ENCODE measurements around the gene BTBD10. TPM values are rescaled to one million over a fixed set of nuclear protein-coding genes. Genes with fewer than 3 reads are reported as not detected.

The BTBD10 gene
- total RNA-seq, 1 experiment from 2014 or later = 18.4 TPM

- ChIA-PET CTCF (interaction anchor here (0.6 kb wide), 1 partner anchor 515 kb away, joined by 3 read pairs; no protein-coding TSS in a partner anchor), POLR2A (ENCODE audit: low non-redundant PET) (no interaction called here)
- no peaks in the 10 kb centered on the region for H3K9me3 ChIP-seq (ENCODE audit: low read depth, low read length, poor library complexity, severe bottlenecking)
- H3K4me3 ChIP-seq (ENCODE audit: low read depth, low read length, poor library complexity, severe bottlenecking) = no peak overlapping the region
- BruUV-seq (replicated peaks) = no TSS peak
- no peaks in the 10 kb centered on the region for H3K36me3 ChIP-seq (ENCODE audit: insufficient read depth, low read length, poor library complexity, severe bottlenecking)
- no peak overlapping the region for H3K27ac ChIP-seq (ENCODE audit: low read depth, low read length, poor library complexity, severe bottlenecking)
- H3K4me1 ChIP-seq (ENCODE audit: insufficient read depth, low read length, poor library complexity, severe bottlenecking) = peaks cover 14% of the 10 kb centered on the region
- intact Hi-C loops (cut with micrococcal nuclease; ENCODE audit: unreplicated experiment) = loop anchor here (10.0 kb wide), 1 partner anchor 186 kb away; the partner anchor contains the start of gene BMAL1
- DNase-seq (ENCODE audit: low spot score) = no peak
- TF ChIP-seq, protein P1, sequence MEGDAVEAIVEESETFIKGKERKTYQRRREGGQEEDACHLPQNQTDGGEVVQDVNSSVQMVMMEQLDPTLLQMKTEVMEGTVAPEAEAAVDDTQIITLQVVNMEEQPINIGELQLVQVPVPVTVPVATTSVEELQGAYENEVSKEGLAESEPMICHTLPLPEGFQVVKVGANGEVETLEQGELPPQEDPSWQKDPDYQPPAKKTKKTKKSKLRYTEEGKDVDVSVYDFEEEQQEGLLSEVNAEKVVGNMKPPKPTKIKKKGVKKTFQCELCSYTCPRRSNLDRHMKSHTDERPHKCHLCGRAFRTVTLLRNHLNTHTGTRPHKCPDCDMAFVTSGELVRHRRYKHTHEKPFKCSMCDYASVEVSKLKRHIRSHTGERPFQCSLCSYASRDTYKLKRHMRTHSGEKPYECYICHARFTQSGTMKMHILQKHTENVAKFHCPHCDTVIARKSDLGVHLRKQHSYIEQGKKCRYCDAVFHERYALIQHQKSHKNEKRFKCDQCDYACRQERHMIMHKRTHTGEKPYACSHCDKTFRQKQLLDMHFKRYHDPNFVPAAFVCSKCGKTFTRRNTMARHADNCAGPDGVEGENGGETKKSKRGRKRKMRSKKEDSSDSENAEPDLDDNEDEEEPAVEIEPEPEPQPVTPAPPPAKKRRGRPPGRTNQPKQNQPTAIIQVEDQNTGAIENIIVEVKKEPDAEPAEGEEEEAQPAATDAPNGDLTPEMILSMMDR (conservative IDR thresholded peaks at IDR 0.05; ENCODE audit: low read depth, low read length) = no peak
- no peak for TF ChIP-seq EZH2 (IDR thresholded peaks at IDR 0.05; ENCODE audit: borderline replicate concordance, low read depth, low read length, poor library complexity, severe bottlenecking)
- H3K27me3 ChIP-seq (replicated peaks; ENCODE audit: insufficient read depth, low read depth, low read length, poor library complexity) = no peaks in the 10 kb centered on the region
These were observed 1.7 kb downstream of the BTBD10 start for GRCh38 chr11:13461291-13461690.

- Histone ChIP-seq H3K36me3 (ENCODE audit: insufficient read depth, low read length, poor library complexity, severe bottlenecking) (no peaks in the 10 kb centered on the region), H3K9me3 (ENCODE audit: low read depth, low read length, poor library complexity, severe bottlenecking) (no peaks in the 10 kb centered on the region), H3K4me3 (ENCODE audit: low read depth, low read length, poor library complexity, severe bottlenecking) (no peak overlapping the region), H3K27ac (ENCODE audit: low read depth, low read length, poor library complexity, severe bottlenecking) (no peak overlapping the region), H3K27me3 (replicated peaks; ENCODE audit: insufficient read depth, low read depth, low read length, poor library complexity) (no peaks in the 10 kb centered on the region), H3K4me1 (ENCODE audit: insufficient read depth, low read length, poor library complexity, severe bottlenecking) (peaks cover 9% of the 10 kb centered on the region)
- ChIA-PET POLR2A (ENCODE audit: low non-redundant PET) (no interaction called here), CTCF (no interaction called here)
- no TSS peak for BruUV-seq (replicated peaks)
- TF ChIP-seq, protein P1 (conservative IDR thresholded peaks at IDR 0.05; ENCODE audit: low read depth, low read length) = no peak
- TF ChIP-seq EZH2 (IDR thresholded peaks at IDR 0.05; ENCODE audit: borderline replicate concordance, low read depth, low read length, poor library complexity, severe bottlenecking) = no peak
- no peak for DNase-seq (ENCODE audit: low spot score)
- intact Hi-C loops (cut with micrococcal nuclease; ENCODE audit: unreplicated experiment) = no loop called here
These were observed 12.1 kb downstream of the BTBD10 start for GRCh38 chr11:13450832-13451397.

- Histone ChIP-seq H3K27me3 (replicated peaks; ENCODE audit: insufficient read depth, low read depth, low read length, poor library complexity) (no peaks in the 10 kb centered on the region), H3K36me3 (ENCODE audit: insufficient read depth, low read length, poor library complexity, severe bottlenecking) (no peaks in the 10 kb centered on the region), H3K27ac (ENCODE audit: low read depth, low read length, poor library complexity, severe bottlenecking) (no peak overlapping the region), H3K9me3 (ENCODE audit: low read depth, low read length, poor library complexity, severe bottlenecking) (no peaks in the 10 kb centered on the region), H3K4me3 (ENCODE audit: low read depth, low read length, poor library complexity, severe bottlenecking) (no peak overlapping the region), H3K4me1 (ENCODE audit: insufficient read depth, low read length, poor library complexity, severe bottlenecking) (peaks cover 10% of the 10 kb centered on the region)
- TF ChIP-seq, protein P1 (conservative IDR thresholded peaks at IDR 0.05; ENCODE audit: low read depth, low read length) = no peak
- no peak for TF ChIP-seq EZH2 (IDR thresholded peaks at IDR 0.05; ENCODE audit: borderline replicate concordance, low read depth, low read length, poor library complexity, severe bottlenecking)
- POLR2A ChIA-PET (ENCODE audit: low non-redundant PET) = no interaction called here
- BruUV-seq (replicated peaks) = no TSS peak
- intact Hi-C loops (cut with micrococcal nuclease; ENCODE audit: unreplicated experiment) = no loop called here
- DNase-seq (ENCODE audit: low spot score) = no peak
- CTCF ChIA-PET = no interaction called here
These were observed 13.5 kb downstream of the BTBD10 start for GRCh38 chr11:13449522-13449921.

Data from A673 (cell line).